Purkinje cell (primary cell): ENCODE results near the gene TMEM253. TPM values are rescaled to one million over a fixed set of nuclear protein-coding genes. Genes with fewer than 3 reads are reported as not detected.

Experiments used
- polyA plus RNA-seq: library from polyadenylated mRNA; unstranded; fragments of >200 nt; fragmentation: Nextera tagmentation; gene quantifications from 2 replicates; pipeline ENCODE4 v1.2.1, GENCODE V29; 2014

TMEM253 gene
- 4.4 and 6.9 TPM in 2 replicates for polyA plus RNA-seq

GRCh38 chr14:21100931-21101330, at the start of gene TMEM253:
TMEM253 (plus strand) TSS chr14:21101066; CDS start chr14:21101344, 278 bp downstream.

GRCh38 chr14:21057803-21058675, 42.8 kb upstream of the TMEM253 start, which contains the start of gene RNASE8:
RNASE8 (plus strand) TSS chr14:21057822; CDS start chr14:21057893, 71 bp downstream.

GRCh38 chr14:21070083-21070609, 30.7 kb upstream of the TMEM253 start, which contains the start of gene ARHGEF40:
ARHGEF40 (plus strand) TSS chr14:21070304; CDS start chr14:21070397, 93 bp downstream.

GRCh38 chr14:21098076-21098891, 2.6 kb upstream of the TMEM253 start, which contains the start of gene ZNF219:
ZNF219 (minus strand) TSS chr14:21098655; CDS start chr14:21093591, 5,064 bp downstream.

Other genes with a start within 250 kb of the TMEM253 start
- gene RNASE3, start 209.7 kb upstream of the TMEM253 start, polyA plus RNA-seq, result 2.3 TPM in 1 of 2 replicates, not detected in the other
- not detected in 2 replicates for gene RNASE2, start 145.6 kb upstream of the TMEM253 start, polyA plus RNA-seq
- 31.3 and 34.6 TPM in 2 replicates for gene METTL17, start 111.1 kb upstream of the TMEM253 start, polyA plus RNA-seq
- gene SLC39A2, start 101.8 kb upstream of the TMEM253 start, polyA plus RNA-seq, result not detected in 2 replicates
- gene NDRG2, start 76.0 kb upstream of the TMEM253 start, polyA plus RNA-seq, result 35.9 and 44.4 TPM in 2 replicates
- not detected in 2 replicates for gene TPPP2, start 70.8 kb upstream of the TMEM253 start, polyA plus RNA-seq
- gene RNASE13, start 66.3 kb upstream of the TMEM253 start, polyA plus RNA-seq, result not detected in 2 replicates
- not detected in 2 replicates for gene RNASE7, start 58.7 kb upstream of the TMEM253 start, polyA plus RNA-seq
- gene RNASE8, start 43.2 kb upstream of the TMEM253 start, polyA plus RNA-seq, result not detected in 2 replicates
- 4.0 and 6.3 TPM in 2 replicates for gene ARHGEF40, start 30.8 kb upstream of the TMEM253 start, polyA plus RNA-seq
- gene ZNF219, start 2.4 kb upstream of the TMEM253 start, polyA plus RNA-seq, result 3.0 and 4.5 TPM in 2 replicates
- gene OR5AU1, start 55.0 kb downstream of the TMEM253 start, polyA plus RNA-seq, result not detected in 2 replicates
- gene HNRNPC, start 168.4 kb downstream of the TMEM253 start, polyA plus RNA-seq, result 281 and 301 TPM in 2 replicates
- gene RPGRIP1, start 179.0 kb downstream of the TMEM253 start, polyA plus RNA-seq, result 0.74 and 6.9 TPM in 2 replicates